ELR (cell line): Measurements from ENCODE around the gene GNS.

Source experiments
- DNase-seq: peaks from one replicate; pipeline ENCODE4 v3.0.0-alpha.2; 2015; ENCODE audit warnings: low read depth

Gene GNS

DNA sequence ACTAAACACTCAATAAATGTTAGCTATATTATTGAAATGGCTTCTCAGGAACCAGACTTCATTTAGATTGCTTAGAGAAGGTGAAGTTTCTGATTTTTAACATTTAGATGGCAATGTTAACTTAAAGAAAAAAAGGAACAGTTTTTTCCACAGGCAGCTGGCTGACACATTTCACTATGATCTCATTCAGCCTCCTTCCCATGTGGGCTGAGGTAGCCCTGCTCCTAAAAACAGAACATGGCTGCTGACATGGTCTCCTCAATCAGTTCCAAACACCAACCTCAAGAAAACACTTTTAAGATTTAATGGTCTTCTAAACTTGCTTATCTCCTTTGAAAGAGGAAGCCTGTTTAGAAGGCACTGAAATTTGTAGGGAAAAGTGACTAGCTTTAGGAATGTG is 23.8 kb downstream of the GNS start:
- no peak for DNase-seq

DNA sequence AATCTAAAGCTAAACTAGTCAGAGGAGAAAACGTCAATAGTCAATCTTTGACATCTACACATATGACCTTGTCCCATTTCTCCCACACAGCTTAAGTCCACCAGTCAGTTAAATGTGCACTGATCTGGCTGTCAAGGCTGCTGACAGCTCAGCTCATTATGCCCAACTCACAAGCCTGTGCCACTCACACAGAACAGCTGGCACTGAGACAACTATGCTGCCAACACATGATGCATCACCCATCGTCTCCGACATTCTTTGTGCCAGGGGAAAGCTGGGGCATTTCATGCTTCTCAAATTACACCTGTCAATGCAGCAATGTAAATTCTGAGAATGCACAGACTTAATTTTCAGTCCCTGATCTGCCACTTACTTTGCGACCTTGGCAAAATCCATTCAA is 25.3 kb downstream of the GNS start:
- DNase-seq: peak; percentile 53

DNA sequence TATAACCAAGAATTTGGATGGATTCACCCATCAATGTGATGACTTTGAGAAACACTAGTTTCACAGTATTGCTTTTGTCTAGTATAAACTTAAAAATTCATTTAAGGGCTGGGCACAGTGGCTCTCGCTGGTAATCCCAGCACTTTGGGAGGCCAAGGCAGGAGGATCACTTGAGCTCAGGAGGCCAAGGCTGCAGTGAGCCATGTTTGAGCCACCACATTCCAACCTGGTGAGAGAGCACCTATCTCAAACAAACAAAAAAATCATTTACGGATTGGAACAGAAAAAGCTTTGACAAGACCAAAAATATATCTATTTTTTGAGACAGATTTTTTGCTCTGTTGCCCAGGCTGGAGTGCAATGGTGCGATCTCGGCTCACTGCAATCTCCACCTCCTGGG is 27.5 kb downstream of the GNS start:
- DNase-seq: no peak

DNA sequence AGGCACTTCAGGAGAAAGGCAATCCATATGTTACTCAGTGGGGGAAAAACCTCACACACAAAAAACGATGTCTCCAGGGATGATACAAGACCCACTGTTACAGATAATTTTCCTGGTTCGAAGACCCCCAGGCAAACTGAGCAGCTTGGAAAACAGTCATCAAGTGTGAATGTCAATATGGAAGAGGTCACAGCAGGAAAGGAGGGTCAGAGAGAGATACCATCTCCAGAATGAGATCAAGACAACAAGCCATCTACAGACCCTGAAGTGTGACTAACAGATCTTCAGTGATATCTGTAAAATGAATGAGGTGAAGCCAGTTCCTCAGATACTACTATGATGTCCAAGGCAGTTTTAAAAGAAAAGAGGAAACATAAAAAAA is 28.6 kb downstream of the GNS start:
- peak; percentile 8 for DNase-seq

DNA sequence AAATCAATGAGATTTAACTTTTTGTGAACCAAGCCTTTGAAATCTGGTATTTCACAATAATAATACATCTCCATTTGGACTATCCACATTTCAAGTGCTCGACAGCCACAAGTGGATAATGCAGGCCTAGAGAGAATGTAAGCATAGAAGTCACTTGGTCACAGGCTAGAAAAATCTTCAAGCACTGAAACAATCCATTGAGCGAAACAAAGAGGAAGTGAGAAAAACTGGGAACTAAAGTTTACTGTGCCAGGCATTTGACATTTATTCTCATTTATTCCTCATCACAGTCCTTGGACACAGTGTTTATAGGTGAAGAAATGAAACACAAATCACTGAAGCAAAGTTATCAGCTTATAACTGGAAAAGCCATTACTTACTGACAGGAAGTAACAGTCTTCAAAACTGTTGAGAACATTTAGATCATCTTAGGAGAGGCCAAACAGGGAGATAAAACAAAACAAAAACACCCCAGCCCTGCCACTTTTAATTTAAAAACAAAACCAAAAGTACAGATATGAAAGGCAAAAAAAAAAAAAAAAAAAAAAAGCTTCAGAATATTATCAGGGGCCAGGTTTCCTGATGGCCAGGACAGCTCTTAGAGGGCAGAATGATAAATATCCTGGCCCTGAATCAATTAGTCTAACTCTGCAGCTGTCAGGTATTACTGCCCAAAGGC is 29.2 kb downstream of the GNS start:
- no peak for DNase-seq

DNA sequence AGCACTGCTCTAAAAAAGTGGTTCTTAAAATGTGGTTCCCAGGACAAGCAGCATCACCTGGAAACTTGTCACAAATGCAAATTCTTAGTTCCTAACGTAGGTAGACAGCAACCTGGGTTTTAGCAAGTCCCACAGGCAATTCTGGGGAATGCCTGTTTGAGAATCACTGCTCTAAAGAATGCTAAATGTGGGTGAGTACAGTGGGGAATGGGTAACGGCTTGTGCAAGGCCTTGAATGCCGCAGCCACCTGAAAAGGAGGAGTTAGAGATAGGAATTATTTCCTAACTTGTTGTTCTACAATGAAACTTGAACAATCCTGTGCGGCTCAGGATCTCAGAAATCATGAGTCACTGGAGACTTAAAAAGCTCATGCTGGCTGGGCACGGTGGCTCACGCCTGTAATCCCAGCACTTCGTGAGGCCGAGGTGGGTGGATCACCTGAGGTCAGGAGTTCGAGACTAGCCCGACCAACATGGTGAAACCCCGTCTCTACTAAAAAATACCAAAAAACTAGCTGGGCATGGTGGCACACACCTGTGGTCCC is 34.9 kb downstream of the GNS start:
- no peak for DNase-seq

DNA sequence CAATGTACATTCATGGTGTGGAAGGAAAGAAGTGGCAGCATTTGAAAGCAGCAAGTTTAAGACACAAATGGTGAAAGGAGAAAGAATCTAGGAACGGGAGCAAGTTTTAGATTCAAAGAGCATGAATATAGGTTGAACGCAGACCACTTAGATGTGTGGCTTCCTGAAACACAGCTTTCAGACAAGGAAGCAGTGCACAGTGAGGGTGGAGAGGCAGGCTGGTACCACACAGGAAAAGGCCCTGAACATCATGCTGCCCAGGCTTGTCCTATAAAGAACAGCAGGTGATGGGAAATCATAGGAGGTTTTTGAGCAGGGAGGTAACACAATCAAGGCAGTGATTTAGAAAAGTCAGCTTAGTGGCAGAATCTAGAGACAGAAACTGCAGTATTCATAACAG is 35.6 kb downstream of the GNS start:
- no peak for DNase-seq

DNA sequence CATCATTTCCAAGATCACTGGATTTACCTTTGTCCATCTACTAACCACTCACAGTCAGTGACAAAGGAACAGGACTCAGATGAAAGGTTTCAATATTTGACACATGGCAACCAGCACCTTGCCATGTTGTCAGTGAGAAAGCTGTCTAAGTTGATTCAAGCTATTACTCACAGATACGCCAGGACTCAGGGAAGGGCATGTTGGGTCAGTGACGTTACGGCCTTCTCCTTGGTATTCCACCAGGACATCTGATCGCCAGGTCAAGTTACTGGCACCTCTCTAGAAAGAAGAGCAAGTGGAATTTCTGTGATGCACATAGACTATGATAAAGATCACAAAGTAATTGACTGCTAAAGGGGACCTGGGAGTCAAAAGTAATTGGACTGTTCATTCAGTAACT is 36.4 kb downstream of the GNS start:
- no peak for DNase-seq

DNA sequence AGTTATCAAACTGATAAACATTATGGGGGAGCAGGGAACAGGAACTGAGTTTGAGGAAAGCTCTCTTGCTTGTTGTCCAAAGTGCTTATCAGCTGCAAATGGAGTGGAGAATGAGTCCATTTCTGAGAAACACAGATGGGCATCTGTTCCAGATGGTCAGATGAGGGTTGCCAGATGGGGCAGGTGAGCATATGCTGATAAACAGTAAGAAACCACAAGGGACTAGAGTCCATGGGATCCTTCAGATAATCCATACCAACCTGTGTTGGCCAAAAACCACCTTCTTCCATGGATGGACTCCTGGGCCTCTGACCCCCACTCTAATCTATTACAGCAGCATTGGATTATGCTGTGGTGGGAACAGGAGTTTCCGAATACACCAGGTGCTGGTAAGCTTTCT is 38.3 kb downstream of the GNS start:
- no peak for DNase-seq

DNA sequence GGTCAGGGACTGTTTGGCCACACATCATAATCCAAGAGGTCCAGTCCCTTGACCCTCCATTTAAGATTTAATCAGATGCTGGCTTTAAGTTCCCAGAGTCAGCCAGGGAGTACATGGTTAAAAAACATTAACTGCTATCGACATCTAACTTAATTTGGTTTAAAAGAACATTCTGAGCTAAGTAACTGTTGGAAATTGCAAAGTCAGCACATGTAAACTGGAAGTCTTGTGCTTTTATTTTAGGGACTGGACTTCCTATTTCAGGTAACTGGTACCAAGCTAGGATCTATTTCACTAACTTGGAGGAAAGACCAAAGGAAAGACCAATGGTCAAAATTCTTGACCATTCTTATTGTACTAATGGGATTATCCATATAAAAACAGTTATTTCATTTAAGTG is 40.6 kb downstream of the GNS start:
- no peak for DNase-seq

DNA sequence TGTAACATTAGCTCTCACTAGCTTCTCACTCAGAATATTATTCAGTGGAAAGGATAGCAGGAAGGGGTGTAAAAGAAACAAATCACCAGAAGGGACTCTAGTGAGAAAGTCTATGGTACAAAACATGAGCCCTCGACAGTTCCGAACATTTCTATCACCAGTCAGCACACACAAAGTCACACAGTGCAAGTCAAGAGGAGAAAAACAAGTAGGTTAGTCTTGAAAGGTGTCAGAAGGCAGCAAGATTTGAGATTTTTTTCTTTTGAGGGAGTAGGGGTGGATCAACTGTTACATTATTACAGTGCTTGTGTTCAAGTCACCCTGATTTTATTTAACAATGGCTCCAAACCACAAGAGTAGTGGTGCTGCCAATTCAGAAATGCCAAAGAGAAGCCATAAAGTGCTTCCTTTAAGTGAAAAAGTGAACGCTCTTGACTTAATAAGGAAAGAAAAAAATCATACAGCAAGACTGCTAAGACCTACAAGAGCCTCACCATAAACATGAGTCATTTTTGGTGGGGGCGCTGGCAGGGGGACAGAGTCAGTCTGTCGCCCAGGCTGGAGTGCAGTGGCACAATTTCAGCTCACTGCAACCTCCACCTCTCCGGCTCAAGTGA is 42.3 kb downstream of the GNS start:
- no peak for DNase-seq

DNA sequence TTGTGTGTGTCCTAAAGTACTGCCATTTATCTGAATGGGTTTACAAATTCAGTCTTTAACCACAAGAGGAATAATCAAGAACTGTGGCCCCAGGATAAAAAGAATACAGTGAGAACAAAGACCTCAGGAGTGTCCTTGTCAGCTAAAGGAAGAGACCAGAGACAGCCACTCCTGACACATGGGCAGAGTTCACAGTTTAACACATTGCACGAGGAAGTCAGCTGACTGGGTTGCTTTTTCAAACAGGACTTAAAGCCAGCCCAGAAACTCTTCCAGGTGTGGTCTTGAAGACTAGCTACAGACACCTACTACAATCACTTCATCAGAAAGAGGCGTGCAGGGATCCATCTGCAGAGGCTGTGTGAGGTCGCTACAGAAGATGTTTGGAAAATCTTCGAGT is 42.8 kb downstream of the GNS start:
- no peak for DNase-seq

DNA sequence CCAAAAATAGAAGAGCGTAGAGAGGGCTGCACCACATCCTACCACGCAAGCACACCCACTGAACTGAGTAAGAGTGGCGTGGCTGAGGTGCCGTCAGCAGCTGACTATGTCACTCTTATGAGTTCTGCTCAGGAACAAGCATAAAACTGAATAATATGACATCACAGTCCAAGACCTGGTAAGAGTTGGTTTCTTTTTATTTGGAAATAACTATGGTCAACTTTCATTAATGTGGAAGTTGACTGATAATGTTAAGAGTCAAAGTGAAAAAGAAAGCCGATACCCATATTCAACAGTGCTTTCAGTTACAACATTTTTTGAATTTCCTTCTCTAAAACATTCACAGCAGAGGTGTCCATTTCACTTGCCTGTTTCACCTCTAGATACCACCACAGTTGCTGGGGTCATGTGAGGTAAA is 44.6 kb downstream of the GNS start:
- no peak for DNase-seq

DNA sequence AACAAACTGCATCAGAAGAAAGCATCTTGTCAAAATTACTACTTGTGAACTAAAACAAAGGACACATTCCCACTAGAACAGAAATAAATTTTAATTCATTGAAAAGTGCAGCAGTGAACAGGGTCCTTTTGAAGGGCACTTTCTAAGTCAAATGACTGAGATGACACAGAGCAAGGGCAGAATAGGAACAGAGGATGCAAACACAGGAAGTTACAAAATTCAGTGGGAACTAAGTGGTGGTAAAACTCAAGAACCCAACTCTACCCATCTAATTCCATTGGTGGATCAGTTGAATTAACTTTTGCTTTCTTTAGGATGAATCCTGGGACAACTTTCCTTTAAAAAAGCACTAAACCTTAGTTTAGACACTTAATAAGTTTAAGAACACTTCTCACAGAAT is 45.8 kb downstream of the GNS start:
- DNase-seq: no peak

DNA sequence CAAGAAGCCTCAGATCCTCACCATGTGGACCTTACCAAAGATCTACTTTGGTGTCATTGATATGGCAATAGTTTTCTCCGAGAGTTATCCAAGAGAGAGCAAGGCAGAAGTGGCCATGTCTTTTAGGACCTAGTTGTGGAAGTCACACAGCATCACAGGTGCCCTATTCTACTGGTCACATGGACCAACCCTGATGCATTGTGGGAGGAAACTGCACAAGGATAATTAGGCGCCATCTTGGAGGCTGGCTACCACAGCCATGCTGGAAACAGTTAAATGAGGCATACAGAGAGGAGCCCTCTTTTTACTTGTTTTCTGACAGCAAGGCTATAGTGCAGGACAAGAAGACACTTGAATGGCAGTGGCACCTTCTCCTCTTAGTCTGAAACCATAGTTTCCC is 49.8 kb downstream of the GNS start:
- no peak for DNase-seq

DNA sequence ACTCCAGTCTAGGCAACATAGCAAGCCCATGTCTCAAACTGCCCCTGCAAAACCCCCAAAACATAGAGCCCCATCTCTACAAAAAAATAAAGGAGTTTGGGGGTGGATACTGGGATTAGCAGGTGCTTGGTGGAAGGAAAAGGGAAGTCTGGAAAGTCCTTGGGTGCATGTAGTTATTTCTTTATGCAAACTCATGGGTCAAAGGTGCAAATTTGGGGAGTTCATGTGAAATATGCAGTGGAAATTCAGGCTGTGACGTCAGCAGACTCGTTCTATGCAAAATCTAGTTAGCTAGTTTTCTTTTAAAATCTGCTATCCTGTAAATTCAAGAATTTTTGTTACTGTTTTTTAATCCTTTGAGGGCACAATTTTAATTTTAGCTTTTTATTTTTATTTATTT is 51.3 kb downstream of the GNS start:
- DNase-seq: no peak

DNA sequence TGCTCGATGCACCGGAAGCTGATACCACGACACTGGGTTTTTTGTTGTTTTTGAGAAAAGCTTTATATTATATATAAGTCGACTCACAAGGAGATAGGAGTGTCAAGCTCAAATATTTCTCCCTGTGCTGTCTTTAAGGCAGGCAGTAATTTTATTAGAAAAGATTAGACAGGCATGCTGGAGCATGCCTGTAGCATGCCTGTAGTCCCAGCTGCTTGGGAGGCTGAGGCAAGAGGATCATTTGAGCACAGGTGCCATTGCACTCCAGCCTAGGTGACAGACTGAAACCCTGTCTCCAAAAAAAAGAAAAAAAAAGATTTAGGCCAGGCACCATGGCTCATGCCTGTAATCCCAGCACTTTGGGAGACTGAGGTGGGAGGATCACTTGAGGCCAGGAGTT is 51.8 kb downstream of the GNS start:
- no peak for DNase-seq

DNA sequence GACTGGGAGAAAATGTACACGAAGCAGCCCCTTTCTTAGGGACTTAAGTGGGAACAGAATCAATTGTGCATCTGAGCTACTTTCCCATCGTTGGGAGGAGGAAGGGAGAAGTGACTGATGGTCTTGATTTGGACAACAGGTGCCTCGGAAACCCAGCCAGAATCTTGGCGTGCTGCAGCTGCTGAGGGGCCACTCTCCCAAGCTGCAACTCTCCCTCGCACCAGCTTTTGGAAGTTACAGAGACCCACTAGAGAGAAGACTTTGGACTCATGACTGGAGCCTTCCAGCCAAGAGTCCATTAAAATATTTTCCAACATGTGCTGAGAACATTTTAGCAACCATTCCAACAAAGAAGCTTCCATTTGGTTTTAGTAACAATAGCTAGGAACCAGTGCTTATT is 52.3 kb downstream of the GNS start:
- no peak for DNase-seq

DNA sequence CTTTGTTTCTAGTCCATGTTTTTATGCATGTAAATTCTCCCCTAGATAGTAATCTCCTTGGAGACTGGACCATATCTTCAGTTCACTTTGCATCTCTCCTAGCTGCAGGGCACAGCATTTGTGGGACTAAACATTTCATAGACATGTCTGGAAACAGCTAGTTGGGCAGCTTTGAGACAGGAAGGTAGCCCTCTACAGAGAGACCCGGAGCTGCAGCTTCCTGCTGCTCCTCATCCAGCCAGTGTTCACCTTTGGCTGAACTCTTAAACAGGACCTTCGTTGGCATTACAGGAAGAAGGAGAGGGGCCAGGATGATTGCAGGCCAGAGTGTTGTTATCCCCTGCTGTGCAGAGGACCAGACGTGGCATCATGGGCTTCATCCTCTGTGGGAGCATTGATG is 52.9 kb downstream of the GNS start:
- no peak for DNase-seq

DNA sequence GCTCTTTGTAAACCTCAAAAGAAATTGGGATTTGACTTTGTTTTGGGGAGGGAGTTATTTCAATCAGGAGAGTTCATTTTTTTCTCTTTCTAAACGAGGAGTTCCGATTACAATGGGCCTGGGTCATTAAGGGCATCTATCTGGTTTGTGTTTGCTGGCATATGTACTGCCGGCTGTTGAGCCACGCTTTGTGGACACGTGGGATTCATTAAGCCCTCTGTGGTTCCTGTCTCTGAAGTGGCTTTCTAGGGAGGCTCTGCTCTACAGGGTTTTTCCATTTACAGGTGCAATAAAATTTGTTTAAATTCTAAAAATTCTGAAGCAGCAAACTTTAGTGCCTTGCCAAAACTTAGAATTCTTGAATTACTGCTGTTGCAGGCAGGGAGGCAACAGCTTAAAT is 57.9 kb downstream of the GNS start:
- no peak for DNase-seq

DNA sequence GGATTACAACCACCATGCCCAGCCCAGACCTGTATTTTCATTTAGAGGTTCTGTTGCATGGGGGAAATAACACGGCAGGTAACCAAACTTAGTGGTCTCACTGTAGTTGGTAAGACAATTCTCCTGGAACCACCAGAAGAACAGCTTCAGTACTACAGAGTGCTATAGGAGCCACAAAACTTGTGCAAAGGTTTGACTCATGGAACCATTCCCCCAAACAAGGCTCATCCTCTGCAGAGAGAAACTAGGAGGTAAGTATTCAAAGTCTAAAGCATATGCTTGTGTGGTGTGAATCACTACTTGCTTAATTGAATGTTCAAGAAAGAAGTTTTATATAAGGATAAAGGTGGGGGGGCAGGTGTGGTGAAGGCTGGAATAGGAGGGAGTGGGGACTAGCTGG is 58.7 kb downstream of the GNS start:
- no peak for DNase-seq

DNA sequence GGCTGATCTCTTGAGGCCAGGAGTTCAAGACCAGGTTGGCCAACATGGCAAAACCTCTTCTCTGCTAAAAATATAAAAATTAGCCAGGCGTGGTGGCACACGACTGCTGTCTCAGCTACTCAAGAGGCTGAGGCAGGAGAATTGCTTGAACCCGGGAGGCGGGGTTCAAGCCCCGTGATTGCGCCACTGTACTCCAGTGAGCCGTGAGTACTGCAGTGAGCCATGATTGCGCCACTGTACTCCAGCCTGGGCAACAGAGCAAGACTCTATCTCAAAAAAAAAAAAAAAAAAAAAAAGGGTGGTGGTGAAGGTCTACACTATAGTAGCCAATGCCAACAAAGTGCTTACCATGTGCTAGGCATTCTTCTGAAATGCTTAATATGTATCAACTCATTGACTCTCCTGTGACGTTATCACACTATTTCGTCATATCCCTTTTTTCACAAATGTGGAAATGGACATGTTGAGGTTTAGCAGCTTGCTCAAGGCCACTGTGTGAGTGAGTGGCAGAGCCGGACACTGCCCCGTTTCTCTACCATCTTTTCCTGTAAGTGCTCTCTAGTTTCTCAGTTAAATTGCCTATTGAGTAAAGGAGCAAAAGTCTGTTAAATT is 59.6 kb downstream of the GNS start:
- DNase-seq: no peak

DNA sequence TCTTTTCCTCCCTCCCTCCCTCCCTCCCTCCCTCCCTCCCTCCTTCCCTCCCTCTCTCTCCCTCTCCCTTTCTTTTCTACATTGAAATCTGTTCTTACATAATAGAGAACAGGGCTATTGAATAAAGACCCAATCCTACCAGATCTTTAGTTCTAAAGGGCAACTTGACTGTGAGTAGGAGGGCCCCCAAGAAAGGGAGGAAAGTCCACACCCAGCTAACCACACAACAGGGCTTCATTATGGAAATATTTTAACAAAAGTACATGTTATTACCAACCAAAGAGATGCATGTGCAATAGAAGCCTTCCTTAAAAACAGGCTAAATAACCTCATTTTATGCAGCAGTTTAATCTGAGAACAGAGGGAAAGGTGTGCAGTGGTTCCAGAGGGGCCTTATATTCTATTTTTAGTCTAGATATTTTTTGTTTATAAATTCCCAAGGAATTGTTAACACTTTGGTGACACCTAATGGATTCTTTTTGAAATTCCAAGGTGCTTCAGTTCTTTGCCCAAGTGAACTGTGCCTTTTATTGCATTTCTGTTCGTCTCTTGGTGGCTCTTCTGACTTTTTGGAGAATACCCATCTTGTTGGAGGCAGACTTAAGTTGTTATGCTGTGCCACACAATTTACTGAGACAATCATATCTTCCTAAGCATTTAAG is 63.0 kb downstream of the GNS start:
- peak; percentile 66 for DNase-seq
